Muscle of back (tissue), 11 donors: Measurements from ENCODE around the gene GLUD2. TPM values are rescaled to one million over a fixed set of nuclear protein-coding genes. Genes with fewer than 3 reads are reported as not detected.

Source experiments
- DNase-seq, 3 donors: peaks; one replicate each; pipeline versions ENCODE4 v3.0.0 to v3.0.0-alpha.2; 2013
- polyA plus RNA-seq, 10 donors: library from polyadenylated mRNA; unstranded; fragments of 120-200 nt; gene quantifications; one replicate each; pipeline ENCODE4 v1.2.1, GENCODE V29; 2013; ENCODE audit not compliant: insufficient read length in 10 of 10

The GLUD2 gene
- polyA plus RNA-seq, 10 donors = 1.6 to 3.8 (median 2.7) TPM

GRCh38 chrX:121093011-121093410 is 45.6 kb downstream of the GLUD2 start:
- DNase-seq = no peak

Other genes starting within 250 kb of the GLUD2 start
- gene CT47B1, start 171.7 kb upstream of the GLUD2 start, polyA plus RNA-seq = not detected
- not detected for gene CT47A11, start 110.5 kb upstream of the GLUD2 start, polyA plus RNA-seq
- gene CT47A10, start 105.6 kb upstream of the GLUD2 start, polyA plus RNA-seq = not detected
- not detected for gene CT47A9, start 100.7 kb upstream of the GLUD2 start, polyA plus RNA-seq
- gene CT47A8, start 95.9 kb upstream of the GLUD2 start, polyA plus RNA-seq = not detected
- under 1 TPM in 1 of 10 donors, not detected in 9; 0.31 TPM for gene CT47A7, start 91.0 kb upstream of the GLUD2 start, polyA plus RNA-seq
- not detected for gene CT47A6, start 86.1 kb upstream of the GLUD2 start, polyA plus RNA-seq
- gene CT47A5, start 81.3 kb upstream of the GLUD2 start, polyA plus RNA-seq = not detected
- gene CT47A4, start 76.4 kb upstream of the GLUD2 start, polyA plus RNA-seq = not detected
- gene CT47A3, start 71.5 kb upstream of the GLUD2 start, polyA plus RNA-seq = not detected
- not detected for gene CT47A2, start 66.7 kb upstream of the GLUD2 start, polyA plus RNA-seq
- gene CT47A1, start 61.9 kb upstream of the GLUD2 start, polyA plus RNA-seq = not detected